ENCODE results near the gene SLC10A3. TPM values are rescaled to one million over a fixed set of nuclear protein-coding genes. Genes with fewer than 3 reads are reported as not detected.
A peak's percentile ranks its signal among the peaks of the same experiment; 100 is the strongest.

Gene SLC10A3
- total RNA-seq, 2 experiments from 2014 or later, result 27.0 to 27.6 TPM

DNA sequence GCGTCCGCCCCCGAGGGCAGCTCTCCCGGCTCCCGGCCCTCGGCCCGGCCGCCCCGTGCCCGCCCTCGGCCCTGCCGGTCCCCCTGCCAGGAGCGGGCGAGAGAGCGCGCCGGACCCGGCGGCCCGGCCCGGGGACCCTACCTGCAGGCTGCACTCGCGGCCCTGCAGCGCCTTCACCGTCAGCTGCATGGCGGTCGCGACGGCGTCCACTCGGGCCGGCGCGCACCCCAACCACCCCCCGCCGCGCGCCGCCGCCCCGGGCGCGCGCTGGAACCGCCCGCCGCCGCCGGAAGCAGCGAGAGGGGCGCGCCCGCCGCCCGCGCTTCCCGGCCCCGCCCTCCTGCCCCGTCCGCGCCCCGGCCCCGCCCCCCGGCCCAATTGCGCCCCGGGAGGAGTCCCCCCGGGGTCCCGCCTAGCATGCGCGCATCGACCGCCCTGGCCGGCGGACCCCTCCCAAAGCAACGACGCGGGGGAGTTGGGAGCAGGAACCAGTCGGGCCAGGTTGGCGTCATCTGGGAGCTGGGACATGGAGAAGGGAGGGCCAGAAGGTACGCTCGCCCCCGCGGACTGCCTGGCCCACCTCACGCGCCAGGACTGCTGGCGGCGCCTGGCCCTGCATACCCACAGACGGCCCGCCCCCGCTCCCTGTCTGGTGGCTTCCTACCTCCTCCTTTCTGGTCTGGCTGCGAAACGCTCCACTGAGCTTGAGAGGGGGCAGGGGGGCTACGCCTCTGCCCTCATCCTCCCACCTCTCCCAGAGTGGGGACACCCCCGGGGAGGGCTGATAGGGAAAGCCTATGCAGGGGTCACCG, 3.8 kb downstream of the SLC10A3 start, which contains the start of gene UBL4A:
Gene UBL4A, minus strand, starts transcription at position 220 of the 812 bp plus-strand sequence. Its CDS starts 31 bp downstream, at position 189.
- Mint-ChIP-seq H3K36me3 (ENCODE audit: low read depth) (peaks cover 18% of the 10 kb centered on the region), H3K4me1 (peaks cover 40% of the 10 kb centered on the region), H3K4me3 (peak within 1 kb of the TSS; percentile 77), H3K27ac (peak within 1 kb of the TSS; percentile 64), H3K9me3 (no peaks in the 10 kb centered on the region), H3K27me3 (no peaks in the 10 kb centered on the region)
- ChIA-PET POLR2A (interaction anchor here (0.7 to 4.3 kb wide), 9 partner anchors 9 to 516 kb away, joined by 3 to 30 read pairs (median 5); partner anchors contain the start of genes HCFC1, PLXNA3 and RPL10), CTCF (interaction anchor here (1.7 kb wide), 1 partner anchor 113 kb away, joined by 5 read pairs; the partner anchor contains the start of gene FLNA)
- peak; percentile 61 for DNase-seq

DNA sequence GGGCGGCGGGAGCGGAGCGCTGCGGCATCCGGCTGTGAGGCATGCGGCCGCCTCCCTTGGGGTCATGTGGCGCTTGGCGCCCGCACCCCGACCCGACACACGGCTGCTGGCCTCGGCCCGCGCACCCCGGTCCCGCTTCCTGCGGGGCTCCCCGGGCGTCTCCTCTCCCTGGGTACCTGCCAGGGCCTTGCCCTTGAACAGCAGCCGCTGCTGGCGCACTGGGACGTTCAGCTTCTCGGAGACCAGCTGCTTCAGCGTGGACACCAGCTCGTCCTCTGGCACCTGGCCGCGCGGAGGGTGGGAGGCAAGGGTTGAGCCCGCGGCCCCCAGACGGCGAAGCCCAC, 4.4 kb downstream of the SLC10A3 start:
- ChIA-PET POLR2A (interaction anchor here (1.1 to 4.3 kb wide), 8 partner anchors 9 to 515 kb away, joined by 3 to 30 read pairs (median 6); partner anchors contain the start of genes HCFC1, PLXNA3 and RPL10), CTCF (interaction anchor here (1.7 kb wide), 1 partner anchor 112 kb away, joined by 5 read pairs; the partner anchor contains the start of gene FLNA)
- no peak overlapping the region for H3K27ac Mint-ChIP-seq
- H3K4me1 Mint-ChIP-seq, result peaks cover 40% of the 10 kb centered on the region
- peak; percentile 47 for DNase-seq
- no peaks in the 10 kb centered on the region for H3K27me3 Mint-ChIP-seq
- peaks cover 18% of the 10 kb centered on the region for H3K36me3 Mint-ChIP-seq (ENCODE audit: low read depth)
- no peaks in the 10 kb centered on the region for H3K9me3 Mint-ChIP-seq
- H3K4me3 Mint-ChIP-seq, result peak overlapping the region; percentile 58

DNA sequence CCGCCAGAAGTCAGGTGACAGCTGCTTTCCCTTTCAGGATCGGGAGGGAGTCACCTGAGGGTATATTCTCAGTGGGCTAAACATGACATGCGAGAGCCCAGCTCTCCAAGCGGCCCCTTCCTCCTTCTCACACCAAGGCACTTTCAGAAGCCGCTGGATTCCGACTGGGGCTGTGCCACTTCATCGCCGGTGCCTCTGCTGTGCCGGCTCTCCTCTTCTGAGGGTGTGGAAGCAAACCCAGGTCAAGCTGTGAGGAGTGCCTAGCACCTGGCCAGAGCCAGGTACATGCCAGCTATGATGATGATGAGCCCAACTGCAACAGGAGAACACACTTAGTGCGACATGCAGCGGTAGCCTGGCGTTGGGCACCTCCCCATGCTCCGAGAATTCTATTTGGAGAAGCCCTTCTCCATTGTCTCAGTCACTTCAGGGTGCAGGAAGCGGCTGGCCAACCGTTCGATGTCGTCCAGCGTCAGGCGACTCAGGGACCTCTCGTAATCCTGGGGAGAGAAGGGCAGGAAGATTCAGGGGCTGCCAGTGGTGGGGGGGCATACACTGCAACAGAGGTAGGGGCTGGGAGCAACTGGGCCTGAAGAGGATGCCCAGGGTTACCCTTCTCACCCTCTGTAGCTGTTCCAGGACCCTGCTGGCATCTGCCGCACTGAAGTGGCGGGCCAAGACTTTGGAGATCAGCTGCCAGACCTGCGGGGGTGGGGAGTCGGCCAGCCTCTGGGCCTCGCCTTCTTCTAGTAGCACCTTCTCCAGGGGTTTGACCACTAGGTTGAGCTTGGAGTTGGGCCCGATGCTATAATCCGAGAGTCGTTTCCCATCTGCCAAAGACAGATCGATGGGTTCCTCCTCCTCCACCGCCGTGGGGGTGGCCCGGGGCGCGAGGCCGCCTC, 5.0 kb downstream of the SLC10A3 start:
- CTCF ChIA-PET, result no interaction called here
- H3K4me3 Mint-ChIP-seq, result peak overlapping the region; percentile 58
- H3K27me3 Mint-ChIP-seq, result no peaks in the 10 kb centered on the region

DNA sequence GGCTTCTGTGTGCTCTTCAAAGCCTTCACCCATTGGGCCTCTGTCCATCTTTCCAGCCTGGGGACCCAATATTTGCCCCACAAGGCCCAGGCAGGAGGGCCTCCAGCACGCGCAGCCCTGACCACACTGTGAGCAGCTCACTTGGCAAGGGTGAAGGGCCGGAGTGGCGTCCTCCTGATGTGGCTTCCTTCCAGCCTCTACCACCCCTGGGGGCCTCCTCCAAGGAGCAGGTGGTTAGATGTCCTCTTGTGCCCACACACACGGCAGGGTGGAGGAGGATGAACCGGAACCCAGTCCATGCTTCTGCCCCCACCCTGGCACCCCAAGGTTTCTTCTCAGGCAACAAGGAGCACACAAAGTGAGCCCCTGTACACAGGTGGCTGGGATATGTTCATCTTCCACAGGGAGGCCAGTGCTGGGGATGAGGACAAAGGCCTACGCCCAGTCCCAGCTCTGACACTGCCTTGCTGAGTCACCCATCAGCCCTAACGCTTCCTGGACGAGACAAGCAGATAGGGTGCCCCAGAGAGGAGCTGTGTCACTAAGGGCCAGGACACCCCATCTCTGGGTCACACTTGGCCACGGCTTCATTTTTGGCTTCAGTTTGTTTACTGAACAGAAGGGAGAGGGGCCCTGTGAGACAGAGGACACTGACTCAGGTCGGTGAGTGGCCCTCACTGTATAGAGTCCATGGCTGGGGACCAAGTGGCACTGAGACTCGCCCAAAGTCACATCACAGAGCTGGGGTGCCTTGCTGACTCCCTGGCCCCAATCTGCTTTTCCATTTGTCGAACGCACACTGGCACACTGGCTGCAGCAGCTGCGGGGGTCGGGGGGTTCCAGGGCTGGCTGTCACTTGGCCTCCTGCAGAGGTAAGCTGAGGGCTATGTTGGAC, 5.9 kb downstream of the SLC10A3 start:
- ChIA-PET POLR2A (interaction anchor here (1.6 to 4.3 kb wide), 2 partner anchors 43 to 86 kb away, joined by 5 to 30 read pairs; partner anchors contain the start of gene RPL10), CTCF (no interaction called here)
- Mint-ChIP-seq H3K36me3 (ENCODE audit: low read depth) (peaks cover 18% of the 10 kb centered on the region), H3K27ac (peak overlapping the region; percentile 31), H3K9me3 (no peaks in the 10 kb centered on the region), H3K4me1 (peaks cover 39% of the 10 kb centered on the region), H3K27me3 (no peaks in the 10 kb centered on the region), H3K4me3 (peak overlapping the region; percentile 58)
- peak; percentile 20 for DNase-seq

More for the DNA sequence above, 5.0 kb downstream of the SLC10A3 start:
- Mint-ChIP-seq H3K4me1 (peaks cover 40% of the 10 kb centered on the region), H3K9me3 (no peaks in the 10 kb centered on the region), H3K27ac (peak overlapping the region; percentile 64), H3K36me3 (ENCODE audit: low read depth) (peaks cover 18% of the 10 kb centered on the region)
- DNase-seq, result no peak
- POLR2A ChIA-PET, result interaction anchor here (1.1 to 4.3 kb wide), 5 partner anchors 8 to 87 kb away, joined by 3 to 30 read pairs (median 5); partner anchors contain the start of genes PLXNA3 and RPL10

DNA sequence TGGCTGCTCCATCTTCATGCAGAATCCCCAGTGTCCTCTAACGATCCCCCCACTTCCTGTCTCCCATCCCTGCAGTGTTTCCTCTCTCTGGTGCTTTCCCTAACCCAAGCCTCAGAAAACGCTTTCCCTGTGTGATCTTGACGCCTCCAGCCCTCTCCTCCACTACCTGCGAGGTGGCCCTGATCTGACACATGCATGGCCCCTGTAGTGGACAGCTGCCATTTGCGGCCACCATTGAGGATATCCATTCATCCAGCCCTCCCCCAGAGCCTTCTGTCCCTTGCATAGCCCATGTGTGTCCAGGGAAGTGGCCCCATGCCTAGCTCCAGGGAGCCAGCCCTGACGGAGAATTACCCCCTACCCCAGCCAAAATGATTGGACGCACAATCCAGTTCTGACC, 7.1 kb downstream of the SLC10A3 start:
- DNase-seq, result no peak
- CTCF ChIA-PET, result no interaction called here
- POLR2A ChIA-PET, result interaction anchor here (1.0 to 1.4 kb wide), 2 partner anchors 54 to 71 kb away, joined by 3 to 4 read pairs; partner anchors contain the start of gene ATP6AP1
- H3K4me3 Mint-ChIP-seq, result no peak overlapping the region
- peaks cover 32% of the 10 kb centered on the region for H3K4me1 Mint-ChIP-seq
- H3K9me3 Mint-ChIP-seq, result no peaks in the 10 kb centered on the region
- no peak overlapping the region for H3K27ac Mint-ChIP-seq
- no peaks in the 10 kb centered on the region for H3K27me3 Mint-ChIP-seq
- peaks cover 18% of the 10 kb centered on the region for H3K36me3 Mint-ChIP-seq (ENCODE audit: low read depth)

DNA sequence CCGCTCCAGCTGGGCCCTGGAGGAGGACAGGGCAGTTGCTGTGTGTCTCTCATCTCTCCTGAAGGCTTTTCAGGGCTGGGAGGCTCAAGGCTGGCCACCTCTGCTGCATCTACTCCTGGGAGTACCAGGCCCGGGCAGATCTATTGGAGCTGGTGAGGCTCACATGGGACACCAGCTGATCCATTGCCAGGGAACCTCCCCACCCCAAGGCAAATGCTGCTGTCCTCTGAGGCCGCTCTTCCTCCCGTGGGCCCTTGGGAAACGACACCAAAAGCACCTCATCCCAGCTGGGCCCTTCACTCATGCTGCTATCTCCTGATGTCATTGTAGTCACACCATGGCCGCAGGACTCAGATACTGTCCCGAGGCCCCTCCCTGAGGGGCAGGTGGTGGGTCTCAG, 7.6 kb downstream of the SLC10A3 start:
- CTCF ChIA-PET, result no interaction called here
- no peak for DNase-seq
- Mint-ChIP-seq H3K36me3 (ENCODE audit: low read depth) (peaks cover 13% of the 10 kb centered on the region), H3K9me3 (no peaks in the 10 kb centered on the region), H3K27me3 (no peaks in the 10 kb centered on the region), H3K4me1 (peaks cover 30% of the 10 kb centered on the region), H3K27ac (no peak overlapping the region), H3K4me3 (no peak overlapping the region)
- POLR2A ChIA-PET, result interaction anchor here (1.0 to 1.4 kb wide), 2 partner anchors 54 to 70 kb away, joined by 3 to 4 read pairs; partner anchors contain the start of gene ATP6AP1

DNA sequence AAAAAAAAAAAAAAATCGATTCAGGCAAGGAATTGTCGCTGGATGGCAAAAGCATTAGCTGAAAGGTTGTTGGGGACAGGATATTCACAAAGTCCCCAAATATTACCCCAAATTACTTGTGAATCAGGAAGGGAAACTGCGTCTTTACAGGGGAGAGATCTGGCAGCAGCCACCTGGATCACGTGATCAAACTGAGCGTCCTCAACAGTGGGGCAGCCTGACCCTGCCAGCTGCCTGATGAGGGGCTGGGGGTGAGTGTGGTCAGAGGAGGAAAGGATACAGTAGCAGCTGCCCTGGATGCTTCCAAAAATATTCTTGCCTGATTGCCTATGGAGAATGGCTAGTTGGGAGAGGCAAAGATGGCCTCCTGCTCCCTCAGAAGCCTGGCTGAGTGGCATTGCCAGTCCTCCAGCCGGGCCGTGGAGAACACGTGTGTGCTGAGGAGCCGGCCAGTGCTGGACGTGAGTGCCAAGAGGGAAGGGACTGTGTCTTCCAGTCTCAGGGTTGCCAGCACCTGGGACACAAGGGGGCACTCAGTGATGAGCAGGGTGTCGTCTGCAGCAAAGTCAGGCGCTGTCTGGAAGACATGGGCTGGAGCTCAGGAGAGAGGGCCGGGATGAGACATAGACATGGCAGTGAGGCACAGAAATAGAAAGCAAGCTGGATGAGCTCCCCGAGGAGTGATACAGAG, 8.4 kb downstream of the SLC10A3 start:
- H3K27me3 Mint-ChIP-seq, result no peaks in the 10 kb centered on the region
- peaks cover 34% of the 10 kb centered on the region for H3K4me1 Mint-ChIP-seq
- peaks cover 11% of the 10 kb centered on the region for H3K36me3 Mint-ChIP-seq (ENCODE audit: low read depth)
- no peak for DNase-seq
- no peak overlapping the region for H3K4me3 Mint-ChIP-seq
- ChIA-PET CTCF (no interaction called here), POLR2A (interaction anchor here (1.4 to 5.8 kb wide), 2 partner anchors 8 to 84 kb away, joined by 4 to 27 read pairs; partner anchors contain the start of genes RPL10 and SLC10A3)
- H3K27ac Mint-ChIP-seq, result no peak overlapping the region
- no peaks in the 10 kb centered on the region for H3K9me3 Mint-ChIP-seq

DNA sequence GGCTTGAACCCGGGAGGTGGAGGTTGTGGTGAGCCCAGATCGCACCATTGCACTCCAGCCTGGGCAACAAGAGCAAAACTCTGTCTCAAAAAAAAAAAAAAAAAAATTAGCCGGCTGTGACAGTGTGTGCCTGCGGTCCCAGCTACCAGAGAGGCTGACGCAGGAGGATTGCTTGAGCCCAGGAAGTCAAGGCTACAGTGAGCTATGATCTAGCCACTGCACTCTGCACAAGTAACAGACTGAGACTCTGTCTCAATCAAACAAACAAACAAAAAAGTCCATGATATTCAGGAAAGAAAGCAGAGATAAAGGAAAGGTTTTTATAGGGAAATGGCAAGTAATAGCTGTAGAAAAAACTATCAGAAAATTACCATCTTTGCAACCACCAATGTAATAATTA, 9.2 kb downstream of the SLC10A3 start:
- Mint-ChIP-seq H3K27me3 (no peaks in the 10 kb centered on the region), H3K9me3 (no peaks in the 10 kb centered on the region), H3K4me3 (no peak overlapping the region), H3K4me1 (peaks cover 38% of the 10 kb centered on the region), H3K27ac (peak overlapping the region; percentile 62), H3K36me3 (ENCODE audit: low read depth) (peaks cover 11% of the 10 kb centered on the region)
- DNase-seq, result no peak
- ChIA-PET CTCF (no interaction called here), POLR2A (interaction anchor here (1.4 to 5.8 kb wide), 2 partner anchors 9 to 83 kb away, joined by 4 to 27 read pairs; partner anchors contain the start of genes RPL10 and SLC10A3)

DNA sequence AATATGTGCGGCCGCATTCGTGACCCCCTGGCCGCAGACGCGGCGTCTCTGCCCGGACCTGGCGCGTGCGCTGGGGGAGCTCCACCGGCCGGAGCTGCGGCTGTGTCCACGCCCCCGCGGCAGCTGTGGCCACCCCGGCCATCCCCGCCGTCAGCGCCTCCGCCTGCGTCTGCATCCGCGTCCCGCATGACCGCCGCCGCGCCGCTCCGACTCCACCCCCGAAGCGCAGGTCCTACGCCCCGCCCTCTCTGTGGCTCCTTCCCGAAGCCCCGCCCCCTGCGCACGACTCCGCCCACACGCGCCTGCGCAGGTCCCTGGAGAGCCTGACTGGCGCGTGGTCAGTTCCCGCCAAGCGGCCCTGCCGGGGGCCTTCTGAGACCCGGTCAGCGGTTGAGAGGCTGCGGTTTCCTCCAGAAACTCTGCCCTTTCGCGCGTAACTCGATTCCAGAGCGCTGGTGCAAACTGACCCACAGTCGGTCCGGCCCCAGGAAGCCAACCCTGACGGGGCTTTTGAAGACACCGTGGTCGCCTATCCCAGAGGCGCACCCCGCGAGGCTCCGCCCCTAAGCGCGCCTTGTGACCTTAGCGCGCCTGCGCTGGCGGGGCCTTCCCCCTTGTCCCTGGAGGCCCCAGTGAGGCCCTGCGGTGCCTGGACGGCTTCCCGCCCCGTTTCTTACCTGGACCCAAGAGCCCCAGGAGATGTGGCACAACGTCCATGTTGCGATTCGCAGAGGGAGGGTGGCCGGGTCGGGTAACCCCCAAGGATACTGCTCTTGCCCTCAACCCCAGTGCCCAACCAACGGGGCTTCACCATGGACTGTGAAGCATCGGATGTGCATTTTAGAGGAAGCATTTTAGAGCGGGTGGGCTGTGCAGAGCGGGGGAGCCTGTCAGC, 11.5 kb downstream of the SLC10A3 start, which contains the start of gene LAGE3:
Gene LAGE3, minus strand, starts transcription at position 554 of the 895 bp plus-strand sequence. Its CDS starts 366 bp downstream, at position 188.
- H3K9me3 Mint-ChIP-seq, result no peaks in the 10 kb centered on the region
- ChIA-PET CTCF (interaction anchor here (1.3 kb wide), 1 partner anchor 80 kb away, joined by 3 read pairs; the partner anchor contains the start of gene RPL10), POLR2A (interaction anchor here (1.0 to 5.8 kb wide), 4 partner anchors 11 to 80 kb away, joined by 3 to 27 read pairs (median 8); partner anchors contain the start of genes RPL10 and SLC10A3)
- H3K4me3 Mint-ChIP-seq, result peak within 1 kb of the TSS; percentile 76
- DNase-seq, result peak; percentile 95
- H3K27ac Mint-ChIP-seq, result peak within 1 kb of the TSS; percentile 79
- H3K4me1 Mint-ChIP-seq, result peaks cover 30% of the 10 kb centered on the region
- no peaks in the 10 kb centered on the region for H3K27me3 Mint-ChIP-seq
- H3K36me3 Mint-ChIP-seq (ENCODE audit: low read depth), result peaks cover 6% of the 10 kb centered on the region

DNA sequence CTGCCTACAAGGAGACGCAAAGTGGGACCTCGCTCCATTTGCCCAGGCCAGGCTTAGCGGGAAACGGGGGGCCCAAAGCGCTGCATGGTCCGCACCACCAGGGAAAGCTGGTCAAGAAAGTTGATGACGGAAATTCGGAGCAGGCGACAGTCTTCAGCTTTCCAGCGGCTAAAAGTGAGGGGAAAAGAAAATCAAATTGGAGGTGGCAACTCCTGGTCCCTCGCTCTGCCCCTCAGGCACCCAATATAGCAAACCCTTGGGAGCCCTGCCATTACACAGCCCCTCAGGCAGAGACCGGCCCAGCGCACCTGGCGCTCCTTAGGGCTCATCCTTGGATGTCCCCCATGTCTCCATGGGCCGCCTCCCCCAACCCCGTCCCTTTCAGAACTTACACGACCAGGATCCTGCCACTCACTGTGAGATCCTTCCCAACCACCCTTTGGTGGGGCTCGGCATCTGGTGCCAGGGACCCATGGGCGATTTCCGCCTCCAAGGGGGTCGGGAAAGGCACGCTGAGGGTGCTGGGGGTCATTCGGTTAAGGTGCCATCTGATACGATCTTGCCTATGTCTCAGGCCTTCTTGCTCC, 12.4 kb downstream of the SLC10A3 start:
- ChIA-PET CTCF (interaction anchor here (1.2 to 1.3 kb wide), 2 partner anchors 12 to 79 kb away, joined by 3 to 4 read pairs; partner anchors contain the start of genes RPL10 and SLC10A3), POLR2A (interaction anchor here (1.0 to 5.8 kb wide), 6 partner anchors 8 to 79 kb away, joined by 3 to 27 read pairs (median 7); partner anchors contain the start of genes RPL10, SLC10A3 and UBL4A)
- Mint-ChIP-seq H3K4me1 (peaks cover 27% of the 10 kb centered on the region), H3K27ac (peak overlapping the region; percentile 66), H3K27me3 (no peaks in the 10 kb centered on the region), H3K9me3 (no peaks in the 10 kb centered on the region), H3K4me3 (peak overlapping the region; percentile 76), H3K36me3 (ENCODE audit: low read depth) (peaks cover 3% of the 10 kb centered on the region)
- no peak for DNase-seq
